GM18502 (cell line): ENCODE data around the gene GID8.

Source experiments
- ATAC-seq: cut with Tn5 transposase; IDR thresholded peaks from one replicate; pipeline ENCODE4 v1.9.1; 2021; ENCODE audit warnings: mild to moderate bottlenecking; ENCODE audit not compliant: unreplicated experiment, poor library complexity

GID8 gene

GRCh38 chr20:62901891-62902290, 36.1 kb upstream of the GID8 start:
- ATAC-seq: no peak

- ATAC-seq: no peak
Measured at GRCh38 chr20:62902926-62903615, 34.9 kb upstream of the GID8 start.

GRCh38 chr20:62905536-62906117, 32.3 kb upstream of the GID8 start:
- ATAC-seq: no peak

- ATAC-seq: no peak
Measured at GRCh38 chr20:62906209-62906608, 31.7 kb upstream of the GID8 start.

- no peak for ATAC-seq
Measured at GRCh38 chr20:62906647-62907375, 31.1 kb upstream of the GID8 start.

- no peak for ATAC-seq
Measured at GRCh38 chr20:62907384-62908317, 30.3 kb upstream of the GID8 start.

GRCh38 chr20:62908971-62909791, 28.8 kb upstream of the GID8 start:
- ATAC-seq: no peak

- ATAC-seq: no peak
Measured at GRCh38 chr20:62910217-62910766, 27.7 kb upstream of the GID8 start.

- ATAC-seq: no peak
Measured at GRCh38 chr20:62910777-62911497, 27.0 kb upstream of the GID8 start.

GRCh38 chr20:62911701-62912280, 26.2 kb upstream of the GID8 start:
- ATAC-seq: no peak

- ATAC-seq: no peak
Measured at GRCh38 chr20:62913043-62913630, 24.8 kb upstream of the GID8 start.

- ATAC-seq: no peak
Measured at GRCh38 chr20:62914436-62914835, 23.5 kb upstream of the GID8 start.

GRCh38 chr20:62914970-62915457, 22.9 kb upstream of the GID8 start:
- no peak for ATAC-seq

- ATAC-seq: no peak
Measured at GRCh38 chr20:62916703-62917476, 21.1 kb upstream of the GID8 start.

- ATAC-seq: no peak
Measured at GRCh38 chr20:62917720-62918119, 20.2 kb upstream of the GID8 start.

GRCh38 chr20:62918147-62918546, 19.8 kb upstream of the GID8 start:
- ATAC-seq: no peak

GRCh38 chr20:62918831-62919230, 19.1 kb upstream of the GID8 start:
- ATAC-seq: no peak
